Endothelial cell of umbilical vein (primary cell): ENCODE measurements around the gene DCDC1. TPM values are rescaled to one million over a fixed set of nuclear protein-coding genes. Genes with fewer than 3 reads are reported as not detected.

Experiments used
- BruUV-seq: library from RNA; stranded (reverse); fragments of 400-500 nt; replicated peaks from 2 replicates; lab custom pipeline; 2021; lab: Mats Ljungman, UMichigan
- CTCF ChIA-PET: fragments of 300-600, 350-600 bp; sonication (Branson Sonifier 250); formaldehyde crosslinking; loops from one replicate; lab custom pipeline; 2021; ENCODE audit warnings: antibody characterized with exemption, inconsistent platforms; lab: Charles Lee
- POLR2A ChIA-PET: fragments of 300-600, 350-600 bp; sonication (Branson Sonifier 250); formaldehyde crosslinking; loops from one replicate; lab custom pipeline; 2021; ENCODE audit warnings: antibody characterized with exemption, inconsistent platforms; lab: Charles Lee
- DNase-seq: peaks from one replicate; pipeline ENCODE4 v3.0.0-alpha.2; 2011; ENCODE audit warnings: low read depth, low spot score
- FAIRE-seq: peaks from 2 replicates; lab custom pipeline; 2011; peaks lifted over from hg19 to GRCh38; lab: Jason Lieb, UNC
- H2AFZ ChIP-seq: 2 replicates; pipeline ENCODE4 v1.6.0; 2012; ENCODE audit warnings: low read depth, low read length, control low read depth, inconsistent platforms
- H3K27ac ChIP-seq: 2 replicates; pipeline ENCODE4 v1.5.1; 2011; ENCODE audit warnings: low read depth, mild to moderate bottlenecking, control low read depth, low read length, moderate library complexity; ENCODE audit not compliant: insufficient read depth
- H3K27me3 ChIP-seq, 2 experiments: 2 replicates each; pipeline versions ENCODE4 v1.6.0 to v1.6.1; 2011; ENCODE audit warnings: low read length in 2 of 2, mixed read lengths in 1 of 2; ENCODE audit not compliant: control insufficient read depth in 2 of 2, insufficient read depth in 2 of 2
- H3K36me3 ChIP-seq, 2 experiments: 2 replicates in 1 of 2; 3 replicates in 1 of 2; pipeline ENCODE4 v1.5.1; 2011; ENCODE audit warnings: low read length in 2 of 2, mild to moderate bottlenecking in 1 of 2, moderate library complexity in 1 of 2; ENCODE audit not compliant: control insufficient read depth in 2 of 2, insufficient read depth in 2 of 2; ENCODE audit errors: extremely low read depth in 1 of 2
- H3K4me1 ChIP-seq: 3 replicates; pipeline ENCODE4 v1.5.1; 2011; ENCODE audit warnings: mild to moderate bottlenecking, low read length; ENCODE audit not compliant: control insufficient read depth, insufficient read depth; ENCODE audit errors: extremely low read depth
- H3K4me2 ChIP-seq: 2 replicates; pipeline ENCODE4 v1.6.1; 2011; ENCODE audit warnings: low read length, control low read depth, mixed read lengths; ENCODE audit not compliant: insufficient read depth
- H3K4me3 ChIP-seq, 3 experiments: fragments of 200-600 bp in 1 of 3; sonication (generic), shearing (Covaris generic) in 1 of 3; replicated peaks in 1 of 3; 2 replicates each; pipeline ENCODE4 v1.5.1; 2011 to 2016; ENCODE audit warnings: control low read depth in 3 of 3, low read length in 3 of 3, mild to moderate bottlenecking in 2 of 3, inconsistent platforms in 1 of 3, low read depth in 1 of 3, moderate library complexity in 1 of 3; ENCODE audit not compliant: insufficient read depth in 1 of 3
- H3K79me2 ChIP-seq: 2 replicates; pipeline ENCODE4 v1.6.0; 2012; ENCODE audit warnings: low read length, inconsistent platforms; ENCODE audit not compliant: control insufficient read depth, insufficient read depth
- H3K9ac ChIP-seq: replicated peaks from 2 replicates; pipeline ENCODE3; 2011; ENCODE audit warnings: low read length, control low read depth; ENCODE audit not compliant: insufficient read depth; ENCODE audit errors: extremely low read depth
- H3K9me1 ChIP-seq: replicated peaks from 3 replicates; pipeline ENCODE4 v1.6.0; 2011; ENCODE audit warnings: mild to moderate bottlenecking, low read length; ENCODE audit not compliant: control insufficient read depth, insufficient read depth; ENCODE audit errors: extremely low read depth
- H3K9me3 ChIP-seq: replicated peaks from 2 replicates; pipeline ENCODE4 v1.5.1; 2012; ENCODE audit warnings: low read length, inconsistent platforms; ENCODE audit not compliant: control insufficient read depth, insufficient read depth
- H4K20me1 ChIP-seq: replicated peaks from 2 replicates; pipeline ENCODE3; 2011; ENCODE audit warnings: mild to moderate bottlenecking, low read length; ENCODE audit not compliant: control insufficient read depth, insufficient read depth; ENCODE audit errors: extremely low read depth
- CTCF ChIP-seq, 2 donors: IDR thresholded peaks; 1 replicate in 1 of 2; 2 replicates in 1 of 2; pipeline ENCODE4 v1.5.1; 2011; ENCODE audit warnings: low read length in 2 of 2, mild to moderate bottlenecking in 2 of 2, moderate library complexity in 2 of 2, control low read depth in 1 of 2, inconsistent platforms in 1 of 2, low read depth in 1 of 2; ENCODE audit not compliant: insufficient read depth in 1 of 2; ENCODE audit errors: extremely low read depth in 1 of 2
- EZH2 ChIP-seq: IDR thresholded peaks from 2 replicates; pipeline ENCODE4 v1.6.1; 2012; ENCODE audit warnings: borderline replicate concordance, low read depth, mild to moderate bottlenecking, moderate library complexity, low read length, inconsistent platforms; ENCODE audit not compliant: severe bottlenecking
- FOS ChIP-seq: IDR thresholded peaks from 2 replicates; pipeline ENCODE4 v1.6.1; 2011; ENCODE audit warnings: mild to moderate bottlenecking, low read length, moderate library complexity, borderline replicate concordance; ENCODE audit not compliant: insufficient read depth
- GATA2 ChIP-seq: IDR thresholded peaks from 2 replicates; pipeline ENCODE4 v1.7.0; 2011; ENCODE audit warnings: low read depth, mild to moderate bottlenecking, moderate library complexity, mixed read lengths, low read length; ENCODE audit not compliant: insufficient read length, insufficient read depth
- JUN ChIP-seq: IDR thresholded peaks from 2 replicates; pipeline ENCODE4 v1.6.1; 2011; ENCODE audit warnings: borderline replicate concordance, low read depth; ENCODE audit not compliant: insufficient read length, insufficient read depth
- MAX ChIP-seq: IDR thresholded peaks from 2 replicates; pipeline ENCODE4 v1.6.1; 2011; ENCODE audit not compliant: insufficient read depth, insufficient read length
- MYC ChIP-seq: IDR thresholded peaks from one replicate; pipeline ENCODE4 v1.6.1; 2011; ENCODE audit warnings: mild to moderate bottlenecking, low read depth, low read length
- POLR2A ChIP-seq: IDR thresholded peaks from 2 replicates; pipeline ENCODE4 v1.6.1; 2012; ENCODE audit warnings: low read depth, mild to moderate bottlenecking, control low read depth, low read length
- POLR2AphosphoS5 ChIP-seq: IDR thresholded peaks from 2 replicates; pipeline ENCODE4 v1.6.1; 2012; ENCODE audit warnings: low read depth, mild to moderate bottlenecking, control low read depth, low read length, moderate library complexity; ENCODE audit not compliant: insufficient read depth
- dilution Hi-C: fragments of 300-500 bp; cut with MboI; formaldehyde crosslinking; loops from one replicate; pipeline ENCODE4 v1.15.0; 2019; ENCODE audit warnings: low sequenced_read_pairs; ENCODE audit not compliant: extremely low pct_ligation_motif_present
- intact Hi-C: fragments of 100-400 bp; cut with micrococcal nuclease; formaldehyde crosslinking; loops from one replicate; pipeline ENCODE4 v1.10.0; 2022
- polyA plus RNA-seq, 4 experiments: library from polyadenylated mRNA; depleted of rRNA in 3 of 4; stranded (reverse) in 3 of 4; unstranded in 1 of 4; fragments of >200 nt; gene quantifications; 2 replicates each; pipeline versions ENCODE4 v1.2.1 to v1.2.3, GENCODE V29; 2011 to 2012; ENCODE audit warnings: missing spikeins in 1 of 4
- total RNA-seq: library from RNA; stranded (reverse); gene quantifications from 2 replicates; pipeline ENCODE4 v1.2.3, GENCODE V29; 2021

Gene DCDC1
- total and polyA plus RNA-seq, 2 donors (not counting 3 experiments of a cell fraction or from before 2014, with no cell fraction given) = 0.04 TPM; not detected in 1

GRCh38 chr11:30876228-30876627 is 493.3 kb downstream of the DCDC1 start:
- Histone ChIP-seq H3K79me2 (no peaks in the 10 kb centered on the region), H3K27me3 (no peaks in the 10 kb centered on the region), H3K9ac (no peak overlapping the region), H3K4me2 (no peak overlapping the region), H3K36me3 (no peaks in the 10 kb centered on the region), H3K9me3 (no peaks in the 10 kb centered on the region), H2AFZ (no peak overlapping the region), H3K4me3 (no peak overlapping the region), H4K20me1 (no peaks in the 10 kb centered on the region), H3K9me1 (no peaks in the 10 kb centered on the region), H3K4me1 (peaks cover 16% of the 10 kb centered on the region), H3K27ac (no peak overlapping the region)
- intact Hi-C loops (loop anchor here (5.0 to 10.0 kb wide), 2 partner anchors 119 to 551 kb away; partner anchors contain the start of gene ARL14EP), dilution Hi-C loops (no loop called here)
- FAIRE-seq (no peak), DNase-seq (no peak)
- TF ChIP-seq CTCF (IDR thresholded peaks at IDR 0.05; ENCODE audit: extremely low read depth in 1 of 2, insufficient read depth in 1 of 2, low read depth in 1 of 2, low read length in 2 of 2) (no peak), JUN (no peak), POLR2A (no peak), FOS (no peak), MAX (no peak), GATA2 (no peak), EZH2 (no peak), MYC (no peak), POLR2AphosphoS5 (no peak)
- no TSS peak for BruUV-seq
- POLR2A ChIA-PET = no interaction called here
- CTCF ChIA-PET = no interaction called here
